Measurements from ENCODE around the gene CPS1. TPM values are rescaled to one million over a fixed set of nuclear protein-coding genes. Genes with fewer than 3 reads are reported as not detected.

Gene CPS1
- total and polyA plus RNA-seq, 2 of the 8 experiments (the other 6 are each of a cell fraction or from before 2014, with no cell fraction given), result 7.9 to 15.7 TPM

- Histone ChIP-seq H2BK120ac (replicated peaks; ENCODE audit: low read depth, low read length) (no peak overlapping the region), H3K79me1 (ENCODE audit: low read depth, low read length) (no peaks in the 10 kb centered on the region), H2AK5ac (ENCODE audit: low read depth, low read length) (no peak overlapping the region), H3K18ac (ENCODE audit: extremely low read depth, low read length) (no peak overlapping the region), H3K23me2 (ENCODE audit: low read depth, low read length) (no peaks in the 10 kb centered on the region), H4K5ac (ENCODE audit: insufficient read length, low read depth, low read length) (no peak overlapping the region), H3K79me2 (ENCODE audit: control insufficient read depth in 1 of 2, insufficient read depth in 2 of 2, low read length in 2 of 2) (no peaks in the 10 kb centered on the region), H3K23ac (ENCODE audit: insufficient read length) (no peak overlapping the region), H2BK5ac (ENCODE audit: low read depth, low read length) (no peak overlapping the region), H2BK15ac (ENCODE audit: low read length) (no peak overlapping the region), H3K27ac (ENCODE audit: low read depth, low read length) (no peak overlapping the region), H4K91ac (replicated peaks; ENCODE audit: insufficient read length, low read length) (no peak overlapping the region), H3K9me3 (ENCODE audit: insufficient read depth in 2 of 2, low read depth in 1 of 2, low read length in 1 of 2) (no peaks in the 10 kb centered on the region), H2AFZ (ENCODE audit: low read length) (no peak overlapping the region), H3K14ac (ENCODE audit: insufficient read length) (no peak overlapping the region), H4K8ac (ENCODE audit: extremely low read depth, insufficient read depth, low read length) (no peak overlapping the region), H2BK12ac (ENCODE audit: low read depth, low read length) (no peak overlapping the region), H2BK20ac (ENCODE audit: low read length) (no peak overlapping the region), H3K36me3 (ENCODE audit: control insufficient read depth in 2 of 4, insufficient read depth in 4 of 4, low read length in 3 of 4) (no peaks in the 10 kb centered on the region), H3K4me3 (ENCODE audit: extremely low read depth in 1 of 4, insufficient read depth in 2 of 4, low read depth in 3 of 4, low read length in 4 of 4) (no peak overlapping the region), H3K4me2 (ENCODE audit: insufficient read depth in 1 of 2, low read depth in 2 of 2, low read length in 2 of 2) (no peak overlapping the region), H3K27me3 (replicated peaks in 1 of 4; ENCODE audit: control insufficient read depth in 3 of 4, extremely low read depth in 1 of 4, insufficient read depth in 3 of 4, low read length in 3 of 4) (no peaks in the 10 kb centered on the region), H3K56ac (replicated peaks; ENCODE audit: insufficient read length, low read depth, low read length) (no peak overlapping the region), H3K4ac (replicated peaks; ENCODE audit: insufficient read length, low read depth, low read length) (no peak overlapping the region), H3K9ac (replicated peaks in 1 of 4; ENCODE audit: extremely low read depth in 1 of 4, low read depth in 3 of 4, low read length in 3 of 4) (no peak overlapping the region), H4K20me1 (replicated peaks in 1 of 2; ENCODE audit: control insufficient read depth in 1 of 2, insufficient read depth in 2 of 2, low read length in 2 of 2) (no peaks in the 10 kb centered on the region), H3K4me1 (replicated peaks in 1 of 4; ENCODE audit: control insufficient read depth in 3 of 4, insufficient read depth in 4 of 4, low read length in 3 of 4) (no peaks in the 10 kb centered on the region; a peak in 2 of 7 replicates)
- no peak for DNase-seq (ENCODE audit: low read depth in 1 of 2, low spot score in 2 of 2)
- TF ChIP-seq CTCF (IDR thresholded peaks at IDR 0.05; ENCODE audit: control extremely low read depth in 1 of 3, insufficient read depth in 1 of 3, low read depth in 1 of 3, low read length in 3 of 3) (no peak), TBP (IDR thresholded peaks at IDR 0.05; ENCODE audit: low read depth, low read length) (no peak), JUN (IDR thresholded peaks at IDR 0.05; ENCODE audit: low read depth, low read length) (no peak), SIRT6 (IDR thresholded peaks at IDR 0.05; ENCODE audit: low read length) (no peak), CEBPB (IDR thresholded peaks at IDR 0.05; ENCODE audit: low read depth, low read length) (no peak), PHF8 (conservative IDR thresholded peaks at IDR 0.05; ENCODE audit: low read depth, low read length) (no peak), HDAC6 (IDR thresholded peaks at IDR 0.05; ENCODE audit: low read depth, low read length) (no peak), EZH2 (IDR thresholded peaks at IDR 0.05; ENCODE audit: low read depth, low read length, severe bottlenecking) (no peak), RXRA (IDR thresholded peaks at IDR 0.05; ENCODE audit: insufficient read depth, low read depth, low read length) (no peak), CHD1 (IDR thresholded peaks at IDR 0.05; ENCODE audit: low read depth, low read length) (no peak), CBX8 (IDR thresholded peaks at IDR 0.05; ENCODE audit: borderline replicate concordance, low read depth, low read length) (no peak), KDM1A (IDR thresholded peaks at IDR 0.05; ENCODE audit: borderline replicate concordance, low read length) (no peak), MAX (IDR thresholded peaks at IDR 0.05) (no peak), TEAD4 (IDR thresholded peaks at IDR 0.05; ENCODE audit: low read depth, low read length) (no peak)
- no peak for FAIRE-seq
- CTCF ChIA-PET (ENCODE audit: partially characterized antibody), result interaction anchor here (1.0 kb wide), 1 partner anchor 14 kb away, joined by 3 read pairs; no protein-coding TSS in a partner anchor
- POLR2A ChIA-PET (ENCODE audit: partially characterized antibody), result no interaction called here
These were observed 171.2 kb downstream of the CPS1 start for GRCh38 chr2:210727549-210727948.
